Transverse colon (tissue), 4 donors: ENCODE data around the gene PPP1CA. TPM values are rescaled to one million over a fixed set of nuclear protein-coding genes. Genes with fewer than 3 reads are reported as not detected.

ENCODE experiments used
- DNase-seq: peaks from one replicate; pipeline ENCODE4 v3.0.0-alpha.2; 2019
- H3K27ac ChIP-seq, 4 donors: fragments of 200-600 bp; sonication (generic); 2 replicates each; pipeline ENCODE4 v1.5.1; 2016 to 2018; ENCODE audit warnings: inconsistent platforms in 4 of 4
- H3K27me3 ChIP-seq: fragments of 200-600 bp; sonication (generic); 2 replicates; pipeline ENCODE4 v1.5.1; 2017; ENCODE audit warnings: inconsistent platforms
- H3K36me3 ChIP-seq, 4 donors: fragments of 200-600 bp; sonication (generic); 2 replicates each; pipeline ENCODE4 v1.5.1; 2017 to 2019; ENCODE audit warnings: inconsistent platforms in 4 of 4
- H3K4me1 ChIP-seq, 4 donors: fragments of 200-600 bp; sonication (generic); 2 replicates each; pipeline ENCODE4 v1.5.1; 2017 to 2020; ENCODE audit warnings: inconsistent platforms in 4 of 4
- H3K4me3 ChIP-seq, 4 donors: fragments of 200-600 bp; sonication (generic); 1 replicate in 1 of 4; 2 replicates in 3 of 4; pipeline versions ENCODE4 v1.5.1 to v1.6.1; 2017 to 2019; ENCODE audit warnings: inconsistent platforms in 4 of 4
- H3K9me3 ChIP-seq, 2 donors: fragments of 200-600 bp; sonication (generic); 2 replicates each; pipeline ENCODE4 v1.5.1; 2017 to 2019; ENCODE audit warnings: inconsistent platforms in 2 of 2
- CTCF ChIP-seq, 5 experiments: fragments of 200-600 bp in 3 of 5; fragments of 450-650 bp in 2 of 5; sonication (generic) in 3 of 5; IDR thresholded peaks; 1 replicate in 2 of 5; 2 replicates in 3 of 5; pipeline ENCODE4 v1.5.1; 2016 to 2017; ENCODE audit warnings: antibody characterized with exemption in 5 of 5, inconsistent platforms in 3 of 5, mild to moderate bottlenecking in 2 of 5, moderate library complexity in 1 of 5
- EP300 ChIP-seq: sonication (generic); formaldehyde crosslinking; IDR thresholded peaks from one replicate; pipeline ENCODE4 v1.6.1; 2017; ENCODE audit warnings: antibody characterized with exemption, low read depth
- POLR2A ChIP-seq: fragments of 450-650 bp; IDR thresholded peaks from one replicate; pipeline ENCODE4 v1.6.1; 2016; ENCODE audit warnings: antibody characterized with exemption, mild to moderate bottlenecking, moderate library complexity
- POLR2AphosphoS5 ChIP-seq, 3 donors: sonication (generic); formaldehyde crosslinking; IDR thresholded peaks; one replicate each; pipeline ENCODE4 v1.6.1; 2016; ENCODE audit warnings: antibody characterized with exemption in 3 of 3
- WGBS, 2 donors: methylation state at CpG; one replicate each; pipeline ENCODE4 v1.1.5; 2018; ENCODE audit warnings: low coverage in 1 of 2; 5-methylcytosine and 5-hydroxymethylcytosine counted together
- in situ Hi-C, 4 donors: fragments of 200-750 bp; cut with MboI; loops; one replicate each; pipeline versions ENCODE4 v1.15.0 to v1.15.1; 2017; ENCODE audit warnings: low sequenced_read_pairs in 3 of 4, low pct_ligation_motif_present in 1 of 4, low pct_unique_long_range_greater_than_20kb in 1 of 4
- intact Hi-C: fragments of 100-400 bp; cut with DNase I; formaldehyde crosslinking; loops from one replicate; pipeline ENCODE4 v1.15.1; 2023; ENCODE audit warnings: low total_unique reads
- total RNA-seq, 4 donors: library from RNA; depleted of rRNA; stranded (reverse); fragments of >200 nt; gene quantifications; one replicate each; pipeline ENCODE4 v1.1.0, GENCODE V29; 2016

Gene PPP1CA
- total RNA-seq, 4 donors from 2014 or later, result 83.0 to 251 (median 163) TPM

GRCh38 chr11:67367761-67368227 lies 33.9 kb downstream of the PPP1CA start:
- no peak for DNase-seq
- 57 to 73% methylated on average over 3 to 7 of the region's 7 CpGs for WGBS, 2 donors
- TF ChIP-seq POLR2AphosphoS5 (IDR thresholded peaks at IDR 0.05), result no peak
- TF ChIP-seq EP300, result no peak
- no peak for TF ChIP-seq POLR2A
- no peak for TF ChIP-seq CTCF (IDR thresholded peaks at IDR 0.05)
- no peaks in the 10 kb centered on the region for H3K9me3 ChIP-seq
- H3K27ac ChIP-seq, result peak overlapping the region; percentile 63 to 95 (median 92)
- intact Hi-C loops, result no loop called here
- no peaks in the 10 kb centered on the region for H3K36me3 ChIP-seq
- in situ Hi-C loops, result no loop called here
- H3K4me3 ChIP-seq, result no peak overlapping the region
- peaks cover 22 to 65% (median 58%) of the 10 kb centered on the region in 4 donors for H3K4me1 ChIP-seq
- no peaks in the 10 kb centered on the region for H3K27me3 ChIP-seq

- in situ Hi-C loops, result no loop called here
- peaks cover 21 to 63% (median 56%) of the 10 kb centered on the region in 4 donors for H3K4me1 ChIP-seq
- TF ChIP-seq POLR2AphosphoS5 (IDR thresholded peaks at IDR 0.05) (peak in 2 of 3 donors; percentile 32 to 34), CTCF (IDR thresholded peaks at IDR 0.05) (no peak), EP300 (peak; percentile 29)
- H3K9me3 ChIP-seq, result no peaks in the 10 kb centered on the region
- DNase-seq, result peak; percentile 40
- no peaks in the 10 kb centered on the region for H3K27me3 ChIP-seq
- H3K27ac ChIP-seq, result peak overlapping the region; percentile 63 to 95 (median 92)
- intact Hi-C loops, result no loop called here
- no peak overlapping the region for H3K4me3 ChIP-seq
- no peaks in the 10 kb centered on the region for H3K36me3 ChIP-seq
- 57 to 60% methylated on average over 3 to 18 of the region's 25 CpGs for WGBS, 2 donors
Observed at GRCh38 chr11:67366961-67367760, 34.5 kb downstream of the PPP1CA start.

GRCh38 chr11:67366546-67366945 lies 35.1 kb downstream of the PPP1CA start:
- Histone ChIP-seq H3K4me1 (peaks cover 14 to 57% (median 50%) of the 10 kb centered on the region in 4 donors), H3K36me3 (no peaks in the 10 kb centered on the region), H3K27me3 (no peaks in the 10 kb centered on the region), H3K4me3 (peak overlapping the region in 1 of 4 donors; percentile 4), H3K9me3 (no peaks in the 10 kb centered on the region), H3K27ac (peak overlapping the region; percentile 63 to 95 (median 92))
- DNase-seq, result no peak
- intact Hi-C loops (no loop called here), in situ Hi-C loops (no loop called here)
- 12 to 21% methylated on average over 8 of the region's 8 CpGs for WGBS, 2 donors
- TF ChIP-seq POLR2A, result no peak

GRCh38 chr11:67365736-67366444 lies 35.8 kb downstream of the PPP1CA start:
- 45 to 73% methylated on average over 8 to 14 of the region's 14 CpGs for WGBS, 2 donors
- TF ChIP-seq CTCF (IDR thresholded peaks at IDR 0.05), result no peak
- no peak for TF ChIP-seq EP300
- TF ChIP-seq POLR2A, result no peak
- no peak for TF ChIP-seq POLR2AphosphoS5 (IDR thresholded peaks at IDR 0.05)
- peak overlapping the region; percentile 63 to 95 (median 92) for H3K27ac ChIP-seq
- H3K4me1 ChIP-seq, result peaks cover 9 to 51% (median 43%) of the 10 kb centered on the region in 4 donors
- H3K27me3 ChIP-seq, result no peaks in the 10 kb centered on the region
- no peaks in the 10 kb centered on the region for H3K9me3 ChIP-seq
- H3K4me3 ChIP-seq, result peak overlapping the region in 1 of 4 donors; percentile 4
- H3K36me3 ChIP-seq, result no peaks in the 10 kb centered on the region
- in situ Hi-C loops, result no loop called here
- intact Hi-C loops, result no loop called here
- DNase-seq, result no peak
